B cell (primary cell): ENCODE measurements around the gene ACOXL.

ENCODE experiments used
- CTCF ChIP-seq: fragments of 200-600 bp; IDR thresholded peaks from one replicate; pipeline ENCODE4 v1.8.0; 2022; ENCODE audit warnings: antibody characterized with exemption, mild to moderate bottlenecking
- EZH2 ChIP-seq: IDR thresholded peaks from 2 replicates; pipeline ENCODE4 v1.6.1; 2012; ENCODE audit warnings: borderline replicate concordance, low read depth, mild to moderate bottlenecking, moderate library complexity, low read length; ENCODE audit not compliant: insufficient read depth, poor library complexity, severe bottlenecking

GRCh38 chr2:111140815-111141214, 408.4 kb downstream of the ACOXL start:
- TF ChIP-seq CTCF (no peak), EZH2 (no peak)
